OCI-LY1 (cell line): ENCODE data around the gene CYB5RL.

Experiments used
- EZH2 ChIP-seq: fragments of 200-600 bp; sonication (generic), shearing (Covaris generic); IDR thresholded peaks from 2 replicates; pipeline ENCODE4 v1.8.0; 2017; ENCODE audit warnings: borderline replicate concordance, mixed run types, mild to moderate bottlenecking, antibody characterized with exemption, low read length, moderate library complexity, mixed read lengths
- TF ChIP-seq, protein P1 (sequence below): fragments of 200-600 bp; sonication (generic), shearing (Covaris generic); IDR thresholded peaks from 2 replicates; pipeline ENCODE4 v1.5.1; 2017; ENCODE audit warnings: mild to moderate bottlenecking, antibody characterized with exemption, low read length, moderate library complexity, mixed read lengths

DNA sequence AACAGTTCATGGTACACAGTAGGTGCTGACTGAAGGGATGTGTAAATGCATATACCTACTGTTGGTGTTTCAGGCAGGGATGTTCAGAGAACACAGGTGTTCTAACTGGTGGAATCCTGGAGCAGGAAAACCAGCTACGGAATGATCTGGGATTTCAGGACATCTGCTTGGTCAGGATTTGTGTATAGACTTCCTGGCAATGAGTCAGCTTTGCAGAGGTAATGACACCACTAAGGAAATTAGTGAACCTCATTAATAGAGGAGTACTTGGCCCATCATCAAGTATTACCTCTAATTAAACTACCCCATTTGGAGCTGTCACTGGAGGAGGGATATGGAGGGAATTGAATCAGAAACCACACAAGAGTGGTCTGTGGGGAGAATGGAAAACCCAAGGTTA lies 7.5 kb upstream of the CYB5RL start:
- TF ChIP-seq, protein P1, sequence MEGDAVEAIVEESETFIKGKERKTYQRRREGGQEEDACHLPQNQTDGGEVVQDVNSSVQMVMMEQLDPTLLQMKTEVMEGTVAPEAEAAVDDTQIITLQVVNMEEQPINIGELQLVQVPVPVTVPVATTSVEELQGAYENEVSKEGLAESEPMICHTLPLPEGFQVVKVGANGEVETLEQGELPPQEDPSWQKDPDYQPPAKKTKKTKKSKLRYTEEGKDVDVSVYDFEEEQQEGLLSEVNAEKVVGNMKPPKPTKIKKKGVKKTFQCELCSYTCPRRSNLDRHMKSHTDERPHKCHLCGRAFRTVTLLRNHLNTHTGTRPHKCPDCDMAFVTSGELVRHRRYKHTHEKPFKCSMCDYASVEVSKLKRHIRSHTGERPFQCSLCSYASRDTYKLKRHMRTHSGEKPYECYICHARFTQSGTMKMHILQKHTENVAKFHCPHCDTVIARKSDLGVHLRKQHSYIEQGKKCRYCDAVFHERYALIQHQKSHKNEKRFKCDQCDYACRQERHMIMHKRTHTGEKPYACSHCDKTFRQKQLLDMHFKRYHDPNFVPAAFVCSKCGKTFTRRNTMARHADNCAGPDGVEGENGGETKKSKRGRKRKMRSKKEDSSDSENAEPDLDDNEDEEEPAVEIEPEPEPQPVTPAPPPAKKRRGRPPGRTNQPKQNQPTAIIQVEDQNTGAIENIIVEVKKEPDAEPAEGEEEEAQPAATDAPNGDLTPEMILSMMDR: no peak
- TF ChIP-seq EZH2: no peak
